ENCODE data around the gene MAP4K3. TPM values are rescaled to one million over a fixed set of nuclear protein-coding genes. Genes with fewer than 3 reads are reported as not detected.

The MAP4K3 gene
- total and polyA plus RNA-seq, 10 of the 15 experiments (the other 5 are each of a cell fraction or from before 2014, with no cell fraction given), result 0.04 to 0.95 (median 0.21) TPM; not detected in 1

- POLR2A ChIA-PET, result no interaction called here
Observed at GRCh38 chr2:39234754-39235153, 202.3 kb downstream of the MAP4K3 start.

More at GRCh38 chr2:39234754-39235153, 202.3 kb downstream of the MAP4K3 start:
- ChIA-PET SMC1A (ENCODE audit: uncharacterized antibody, unreplicated experiment) (interaction anchor here (0.9 to 1.4 kb wide), 4 partner anchors 173 to 495 kb away, joined by 3 to 5 read pairs (median 4); no protein-coding TSS in a partner anchor), CTCF (interaction anchor here (0.8 to 2.1 kb wide), 4 partner anchors 23 to 287 kb away, joined by 3 to 7 read pairs (median 4); no protein-coding TSS in a partner anchor), RAD21 (ENCODE audit: unreplicated experiment) (no interaction called here)
- intact Hi-C loops (cut with micrococcal nuclease; ENCODE audit: unreplicated experiment), result no loop called here
- no peak overlapping the region for H3K9ac ChIP-seq (ENCODE audit: control insufficient read depth, insufficient read depth, low read length)
- H3K4me2 ChIP-seq (ENCODE audit: control insufficient read depth, insufficient read depth), result no peak overlapping the region
- FAIRE-seq (no peak), ATAC-seq (no peak), DNase-seq (ENCODE audit: low read depth, low spot score) (no peak)
- H3K36me3 ChIP-seq (ENCODE audit: control insufficient read depth in 2 of 2, insufficient read depth in 2 of 2, low read length in 1 of 2), result no peaks in the 10 kb centered on the region
- H2AFZ ChIP-seq (ENCODE audit: control insufficient read depth, low read depth, low read length), result no peak overlapping the region
- WGBS (ENCODE audit: insufficient coverage, insufficient replicate concordance, low lambda C conversion rate, missing lambda C conversion rate), result 43% methylated on average over 1 of the region's 1 CpG
- BruUV-seq (replicated peaks), result no TSS peak
- H3K4me1 ChIP-seq (ENCODE audit: control insufficient read depth, insufficient read depth, low read length), result no peaks in the 10 kb centered on the region
- H3K4me3 ChIP-seq, result no peak overlapping the region
- no peaks in the 10 kb centered on the region for H4K20me1 ChIP-seq (ENCODE audit: control insufficient read depth, insufficient read depth)
- H3K9me3 ChIP-seq (replicated peaks; ENCODE audit: control insufficient read depth, insufficient read depth, low read length), result no peaks in the 10 kb centered on the region
- H3K27ac ChIP-seq (ENCODE audit: control insufficient read depth, insufficient read depth), result no peak overlapping the region
- H3K79me2 ChIP-seq (ENCODE audit: control insufficient read depth, insufficient read depth, low read length), result no peaks in the 10 kb centered on the region
- TF ChIP-seq BRCA1 (IDR thresholded peaks at IDR 0.05; ENCODE audit: low read depth, low read length), result no peak
- TF ChIP-seq GABPA (IDR thresholded peaks at IDR 0.05; ENCODE audit: low read depth), result no peak
- TF ChIP-seq EP300 (IDR thresholded peaks at IDR 0.05; ENCODE audit: borderline replicate concordance in 1 of 2, control insufficient read depth in 1 of 2, low read depth in 2 of 2, low read length in 2 of 2), result no peak
- TF ChIP-seq BHLHE40 (IDR thresholded peaks at IDR 0.05; ENCODE audit: borderline replicate concordance in 1 of 2, low read depth in 2 of 2, low read length in 1 of 2), result no peak
- no peak for TF ChIP-seq FOXM1 (IDR thresholded peaks at IDR 0.05; ENCODE audit: low read depth, low read length)
- TF ChIP-seq BCL11A (IDR thresholded peaks at IDR 0.05; ENCODE audit: low read depth, low read length), result no peak
- no peak for TF ChIP-seq NR2F1 (conservative IDR thresholded peaks at IDR 0.05)
- TF ChIP-seq CBX5 (IDR thresholded peaks at IDR 0.05; ENCODE audit: low read depth), result no peak
- TF ChIP-seq TAF1 (IDR thresholded peaks at IDR 0.05; ENCODE audit: borderline replicate concordance, low read depth, low read length), result no peak
- no peak for TF ChIP-seq MAX (IDR thresholded peaks at IDR 0.05; ENCODE audit: low read depth, low read length)
- no peak for TF ChIP-seq STAT1 (conservative IDR thresholded peaks at IDR 0.05)
- TF ChIP-seq KDM1A (IDR thresholded peaks at IDR 0.05; ENCODE audit: borderline replicate concordance), result no peak
- no peak for TF ChIP-seq FOXK2 (IDR thresholded peaks at IDR 0.05)
- TF ChIP-seq ASH2L (IDR thresholded peaks at IDR 0.05; ENCODE audit: borderline replicate concordance, low read depth), result no peak
- TF ChIP-seq TBL1XR1 (IDR thresholded peaks at IDR 0.05; ENCODE audit: low read depth, low read length), result no peak
- no peak for TF ChIP-seq SIN3A (IDR thresholded peaks at IDR 0.05; ENCODE audit: low read depth, low read length)
- TF ChIP-seq PBX3 (IDR thresholded peaks at IDR 0.05; ENCODE audit: insufficient replicate concordance, low read depth, low read length), result no peak
- TF ChIP-seq IRF5 (IDR thresholded peaks at IDR 0.05; ENCODE audit: borderline replicate concordance), result no peak
- in situ Hi-C loops (cut with MboI), result no loop called here
- H3K27me3 ChIP-seq (replicated peaks in 1 of 2; ENCODE audit: control insufficient read depth in 2 of 2, insufficient read depth in 2 of 2, low read length in 1 of 2), result no peaks in the 10 kb centered on the region
